GM19035 (cell line): ENCODE measurements around the gene TRIM4.
"Not testable (repeated sequence)": the region's sequence is repeated elsewhere in the genome, so short reads cannot be mapped to it uniquely, and the experiment has no call there.

Source experiments
- ATAC-seq: cut with Tn5 transposase; IDR thresholded peaks from one replicate; pipeline ENCODE4 v1.9.1; 2021; ENCODE audit not compliant: unreplicated experiment

The TRIM4 gene, protein sequence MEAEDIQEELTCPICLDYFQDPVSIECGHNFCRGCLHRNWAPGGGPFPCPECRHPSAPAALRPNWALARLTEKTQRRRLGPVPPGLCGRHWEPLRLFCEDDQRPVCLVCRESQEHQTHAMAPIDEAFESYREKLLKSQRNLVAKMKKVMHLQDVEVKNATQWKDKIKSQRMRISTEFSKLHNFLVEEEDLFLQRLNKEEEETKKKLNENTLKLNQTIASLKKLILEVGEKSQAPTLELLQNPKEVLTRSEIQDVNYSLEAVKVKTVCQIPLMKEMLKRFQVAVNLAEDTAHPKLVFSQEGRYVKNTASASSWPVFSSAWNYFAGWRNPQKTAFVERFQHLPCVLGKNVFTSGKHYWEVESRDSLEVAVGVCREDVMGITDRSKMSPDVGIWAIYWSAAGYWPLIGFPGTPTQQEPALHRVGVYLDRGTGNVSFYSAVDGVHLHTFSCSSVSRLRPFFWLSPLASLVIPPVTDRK

GRCh38 chr7:99918959-99919813 is at the start of gene TRIM4:
Gene TRIM4, minus strand, starts transcription at chr7:99919530. Its CDS starts 129 bp downstream, at chr7:99919401.
- ATAC-seq = peak; percentile 95

DNA sequence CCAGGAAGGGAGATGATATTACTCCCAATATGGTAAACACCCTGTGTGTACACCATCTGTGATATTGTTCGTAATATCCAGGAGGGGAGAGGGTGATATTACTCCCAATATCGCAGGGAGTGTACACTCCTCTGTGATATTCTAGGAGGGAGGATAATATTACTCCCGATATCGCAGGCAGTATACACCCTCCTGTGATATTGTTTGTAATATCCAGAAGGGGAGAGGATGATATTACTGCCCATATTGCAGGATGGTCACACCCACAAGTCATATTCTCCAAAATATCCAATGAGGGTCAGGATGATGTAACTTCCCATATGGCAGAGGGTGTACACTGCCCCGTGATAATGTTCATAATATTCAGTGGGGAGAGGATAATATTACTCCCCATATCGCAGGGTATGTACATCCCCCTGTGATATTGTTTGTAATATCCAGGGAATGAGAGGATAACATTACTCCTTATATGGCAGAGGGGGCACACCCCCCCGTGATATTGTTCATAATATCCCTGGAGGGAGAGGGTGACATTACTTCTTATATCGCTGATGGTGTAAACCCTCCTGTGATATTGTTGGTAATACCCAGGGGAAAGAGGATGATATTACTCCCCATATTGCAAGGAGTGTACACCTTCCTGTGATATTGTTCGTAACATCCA is 39.4 kb upstream of the TRIM4 start:
- no peak for ATAC-seq

- no peak for ATAC-seq
Observed at GRCh38 chr7:99955247-99955646, 35.9 kb upstream of the TRIM4 start.

- not testable (repeated sequence) for ATAC-seq
Observed at GRCh38 chr7:99954643-99955042, 35.3 kb upstream of the TRIM4 start.

GRCh38 chr7:99953649-99954048 is 34.3 kb upstream of the TRIM4 start:
- no peak for ATAC-seq

GRCh38 chr7:99952649-99953048 is 33.3 kb upstream of the TRIM4 start:
- not testable (repeated sequence) for ATAC-seq

- ATAC-seq = not testable (repeated sequence)
Observed at GRCh38 chr7:99950819-99951218, 31.5 kb upstream of the TRIM4 start.

GRCh38 chr7:99949645-99950228 is 30.4 kb upstream of the TRIM4 start:
- no peak for ATAC-seq

DNA sequence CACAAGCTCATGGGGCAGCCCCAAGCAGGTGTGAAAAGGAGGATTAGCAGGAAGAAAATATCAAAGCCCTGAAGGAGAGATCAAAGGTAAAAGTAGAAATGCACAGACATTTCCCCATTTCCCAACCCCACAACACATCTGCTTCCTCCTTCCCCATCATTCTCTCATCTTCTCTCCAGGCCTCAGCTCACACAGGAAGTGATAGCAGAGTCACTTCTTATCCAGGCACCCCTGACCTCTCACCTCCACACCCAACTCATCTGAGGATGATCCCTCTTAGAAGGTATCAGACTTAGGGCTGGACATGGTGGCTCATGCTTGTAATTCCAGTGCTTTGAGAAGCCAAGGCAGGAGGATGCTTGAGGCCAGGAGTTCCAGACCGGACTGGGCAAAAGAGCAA is 28.3 kb upstream of the TRIM4 start:
- no peak for ATAC-seq

DNA sequence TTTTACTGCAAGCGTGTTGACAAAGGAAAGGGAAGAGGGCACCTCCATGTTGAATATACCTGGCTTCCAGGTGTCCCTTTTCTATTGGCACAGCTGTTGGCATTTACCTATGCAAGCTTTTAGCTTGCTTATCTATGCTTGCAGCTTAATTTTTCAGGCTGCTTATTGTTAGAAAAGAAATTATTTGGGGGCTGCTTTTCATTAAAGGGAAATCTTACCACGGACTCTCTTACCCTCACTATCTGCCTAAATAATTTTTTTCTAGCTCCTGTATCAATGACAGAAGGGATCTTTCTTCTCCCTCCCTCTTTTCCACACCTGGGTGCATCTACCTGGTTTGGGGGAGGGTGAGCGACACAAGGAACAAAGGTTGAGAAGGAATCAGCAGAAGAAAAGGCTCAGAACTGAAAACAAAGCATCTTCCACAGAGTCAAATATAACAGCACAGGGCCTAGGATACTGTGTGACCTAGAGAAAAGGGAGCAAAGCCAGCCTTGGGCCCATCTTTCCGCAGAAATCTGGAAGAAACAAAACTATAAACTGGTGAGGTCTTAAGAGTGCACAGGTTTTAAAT is 25.3 kb upstream of the TRIM4 start:
- ATAC-seq = no peak

DNA sequence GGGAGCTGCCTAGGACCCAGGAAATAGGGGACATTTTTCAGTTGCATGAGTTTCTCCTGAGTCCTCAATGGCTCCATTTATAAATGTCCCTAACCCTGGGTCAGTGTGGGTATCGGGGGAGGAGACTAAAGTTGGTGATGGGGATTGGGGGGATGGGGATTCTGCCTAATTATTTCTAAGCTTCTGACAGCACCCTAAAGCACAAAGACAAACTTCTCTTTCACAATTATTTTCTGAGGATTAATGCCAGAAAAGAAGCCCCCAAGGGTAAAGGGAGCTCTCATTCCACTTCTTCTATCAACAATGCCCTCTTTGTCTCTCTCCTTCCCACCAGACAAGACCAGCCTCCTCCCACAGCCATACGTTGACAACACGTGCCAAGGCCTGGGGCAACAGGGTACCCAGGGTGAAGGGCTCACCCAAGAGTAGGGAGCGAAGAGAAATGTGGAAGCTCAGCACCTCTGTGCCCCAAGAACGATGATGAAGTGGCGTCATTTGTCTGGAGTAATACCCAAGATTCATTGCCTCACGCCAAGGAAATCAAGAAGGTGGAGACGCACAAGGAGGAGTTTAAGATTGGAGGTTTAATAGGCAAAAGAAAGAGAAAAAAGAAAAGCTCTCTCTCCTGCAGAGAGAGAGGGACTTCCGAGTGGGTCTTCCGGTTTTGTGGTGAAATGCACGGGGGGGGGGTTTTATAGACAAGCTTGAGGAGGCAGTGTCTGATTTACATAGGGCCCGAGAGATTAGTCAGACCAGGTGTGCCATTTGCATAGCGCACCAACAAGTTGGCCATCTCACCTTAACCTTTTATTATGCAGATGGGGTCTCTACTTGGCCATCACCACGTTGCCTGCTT is 24.5 kb upstream of the TRIM4 start:
- no peak for ATAC-seq

DNA sequence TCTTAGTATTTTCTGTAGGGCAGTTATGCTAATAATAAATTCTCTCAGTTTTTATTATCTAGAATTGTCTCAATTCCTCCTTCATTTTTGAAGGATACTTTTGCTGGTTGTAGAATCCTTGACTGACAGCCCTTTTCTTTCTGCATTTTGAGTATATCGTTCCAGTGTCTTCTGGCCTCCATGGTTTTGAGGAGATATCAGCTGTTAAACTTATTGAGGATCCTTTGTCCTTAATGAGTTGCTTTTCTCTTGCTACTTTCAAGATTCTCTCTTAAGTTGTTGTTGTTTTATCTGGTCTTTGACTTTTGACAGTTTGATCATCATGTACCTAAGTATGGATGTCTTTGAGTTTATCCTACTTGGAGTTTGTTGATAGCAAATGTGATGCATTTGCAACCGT is 19.0 kb upstream of the TRIM4 start:
- no peak for ATAC-seq

DNA sequence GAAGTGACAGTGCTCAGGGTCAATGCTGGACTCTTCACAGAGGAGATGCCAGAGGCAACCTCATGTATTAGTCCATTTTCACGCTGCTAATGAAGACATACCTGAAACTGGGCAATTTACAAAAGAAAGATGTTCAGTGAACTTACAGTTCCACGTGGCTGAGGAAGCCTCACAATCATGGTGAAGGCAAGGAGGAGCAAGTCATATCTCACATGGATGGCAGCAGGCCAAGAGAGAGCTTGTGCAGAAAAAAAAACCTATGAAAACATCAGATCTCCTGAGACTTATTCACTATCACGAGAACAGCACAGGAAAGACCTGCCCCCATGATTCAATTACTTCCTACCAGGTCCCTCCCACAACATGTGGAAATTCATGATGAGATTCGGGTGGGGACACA is 15.7 kb upstream of the TRIM4 start:
- not testable (repeated sequence) for ATAC-seq

DNA sequence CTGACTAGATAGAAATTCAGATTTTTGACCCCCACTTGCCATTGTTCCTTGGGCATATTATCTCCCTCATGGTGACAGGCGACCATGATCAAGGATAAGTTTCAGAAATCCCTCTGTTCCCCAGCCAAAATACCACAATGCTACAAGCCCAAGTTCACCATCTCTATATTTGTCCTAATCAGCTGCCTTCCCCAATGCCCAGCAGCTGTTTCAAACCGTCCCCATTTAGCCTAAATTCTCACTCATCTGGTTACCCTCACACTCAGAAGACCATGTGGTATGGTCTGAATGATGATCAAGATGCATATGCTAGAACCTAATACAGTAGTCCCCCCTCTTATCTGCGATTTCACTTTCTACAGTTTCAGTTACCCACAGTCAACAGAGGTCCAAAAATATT is 11.0 kb upstream of the TRIM4 start:
- ATAC-seq = no peak

DNA sequence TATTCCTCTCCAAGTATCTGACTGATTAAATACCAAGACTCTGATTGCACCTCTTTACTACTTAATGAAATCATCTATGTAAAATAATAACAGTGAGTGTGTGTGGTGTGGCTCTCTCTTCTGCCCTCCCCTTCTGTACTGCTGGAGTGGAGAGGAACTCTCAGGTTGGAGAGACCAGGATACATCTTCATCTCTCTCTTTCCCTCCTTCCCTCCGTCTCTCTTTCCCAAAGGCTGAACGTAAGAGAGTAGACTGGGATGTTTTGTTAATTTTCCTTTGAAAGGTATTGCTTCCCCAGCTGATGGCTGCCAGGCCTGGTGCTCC is 10.4 kb upstream of the TRIM4 start:
- no peak for ATAC-seq

- no peak for ATAC-seq
Observed at GRCh38 chr7:99928994-99929729, 9.8 kb upstream of the TRIM4 start, which contains the start of gene GJC3. Gene GJC3, minus strand, starts transcription at chr7:99929620. Its CDS starts 0 bp downstream, at chr7:99929620.

- ATAC-seq = no peak
Observed at GRCh38 chr7:99928188-99928587, 8.9 kb upstream of the TRIM4 start.

DNA sequence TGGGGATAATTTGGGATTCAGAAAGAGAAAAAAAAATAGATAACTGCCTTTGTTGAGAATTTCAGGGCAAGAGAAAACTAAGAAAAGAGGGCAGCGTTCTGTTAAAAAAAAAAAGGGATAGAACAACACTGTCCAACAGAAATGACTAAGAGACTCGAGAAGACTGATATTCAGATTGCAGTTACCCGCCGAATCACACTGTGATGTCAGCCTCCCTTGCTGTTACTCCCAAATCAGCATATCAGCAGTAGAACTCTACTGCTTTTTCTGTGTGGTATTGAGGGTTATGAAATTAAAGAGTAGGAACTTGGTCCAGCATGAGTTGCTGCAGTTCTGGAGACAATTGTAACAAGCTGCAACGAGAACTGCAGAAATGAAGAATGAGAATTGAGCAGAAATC is 8.2 kb upstream of the TRIM4 start:
- ATAC-seq = no peak

DNA sequence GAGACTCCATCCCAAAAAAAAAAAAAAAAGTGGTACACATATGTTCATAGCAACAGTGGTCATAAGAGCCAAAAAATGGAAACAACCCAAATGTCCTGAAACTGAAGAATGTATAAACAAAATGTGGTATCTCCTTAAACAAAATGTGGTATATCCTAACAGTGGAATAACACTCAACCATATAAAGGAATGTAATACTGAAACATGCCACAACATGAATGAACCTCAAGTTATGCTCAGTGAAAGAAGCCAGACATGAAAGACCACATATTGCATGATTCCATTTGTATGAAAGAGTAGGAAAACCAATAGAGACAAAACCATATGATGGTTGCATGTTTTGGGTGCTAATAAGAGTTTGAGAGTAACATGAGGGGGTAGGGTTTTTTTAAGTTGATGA is 7.0 kb upstream of the TRIM4 start:
- no peak for ATAC-seq
